GM18507 (cell line): ENCODE results near the gene LBHD1.
A peak's percentile ranks its signal among the peaks of the same experiment; 100 is the strongest.
"Not testable (repeated sequence)": the region's sequence is repeated elsewhere in the genome, so short reads cannot be mapped to it uniquely, and the experiment has no call there.

ENCODE experiments used
- DNase-seq: peaks from one replicate; pipeline ENCODE4 v3.0.0; 2011; ENCODE audit warnings: low read depth; ENCODE audit not compliant: insufficient read length; ENCODE audit errors: extremely low spot score
- FAIRE-seq: peaks from 2 replicates; lab custom pipeline; 2011; peaks lifted over from hg19 to GRCh38; lab: Jason Lieb, UNC

LBHD1 gene

DNA sequence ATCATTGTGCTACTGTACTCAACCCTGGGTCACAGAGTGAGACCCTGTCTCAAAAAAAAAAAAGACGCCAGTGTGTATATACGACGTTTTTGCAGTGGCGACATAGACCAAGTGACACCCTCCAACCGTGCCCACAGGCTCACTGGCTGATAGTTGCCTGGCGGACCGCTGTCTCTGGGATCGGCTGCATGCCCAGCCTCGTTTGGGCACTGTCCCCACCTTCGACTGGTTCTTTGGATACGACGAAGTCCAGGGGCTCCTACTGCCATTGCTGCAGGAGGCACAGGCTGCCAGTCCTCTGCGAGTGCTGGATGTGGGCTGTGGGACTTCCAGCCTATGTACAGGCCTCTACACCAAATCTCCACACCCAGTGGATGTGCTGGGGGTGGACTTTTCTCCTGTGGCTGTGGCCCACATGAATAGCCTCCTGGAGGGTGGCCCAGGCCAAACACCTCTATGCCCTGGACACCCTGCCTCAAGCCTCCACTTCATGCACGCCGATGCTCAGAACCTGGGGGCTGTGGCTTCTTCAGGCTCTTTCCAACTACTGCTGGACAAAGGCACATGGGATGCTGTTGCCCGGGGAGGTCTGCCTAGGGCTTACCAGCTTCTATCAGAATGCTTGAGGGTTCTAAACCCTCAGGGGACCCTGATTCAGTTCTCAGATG, 5.7 kb downstream of the LBHD1 start:
- DNase-seq (no peak), FAIRE-seq (no peak)

DNA sequence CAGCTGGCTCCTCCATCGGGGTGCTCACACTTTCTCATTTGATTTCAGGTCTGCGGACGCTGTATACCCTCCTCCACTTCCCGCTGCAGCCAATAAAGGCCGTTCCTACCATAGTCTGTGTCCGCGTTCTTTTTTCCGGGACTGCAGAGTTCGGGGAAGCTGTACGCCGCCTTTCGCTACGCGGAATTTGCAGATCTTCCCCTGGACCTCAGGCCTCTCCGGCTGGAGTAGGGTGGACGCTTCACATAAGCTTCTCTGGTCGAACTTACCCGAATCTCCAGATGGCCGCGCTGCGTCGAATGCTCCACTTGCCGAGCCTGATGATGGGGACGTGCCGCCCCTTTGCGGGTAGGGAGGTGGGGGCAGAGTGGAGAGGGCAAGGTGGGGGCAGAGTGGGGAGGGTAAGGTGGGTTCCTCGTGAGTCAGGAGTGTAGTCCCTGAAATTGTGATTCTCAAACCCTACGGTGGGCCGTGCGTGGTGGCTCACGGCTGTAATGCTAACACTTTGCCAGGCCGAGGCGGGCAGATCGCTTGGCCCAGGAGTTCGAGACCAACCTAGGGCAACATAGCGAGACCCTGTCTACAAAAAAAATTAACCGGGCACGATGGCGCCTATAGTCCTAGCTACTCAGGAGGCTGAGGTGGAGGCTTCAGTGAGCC, 6.3 kb downstream of the LBHD1 start:
- DNase-seq = no peak
- no peak for FAIRE-seq

DNA sequence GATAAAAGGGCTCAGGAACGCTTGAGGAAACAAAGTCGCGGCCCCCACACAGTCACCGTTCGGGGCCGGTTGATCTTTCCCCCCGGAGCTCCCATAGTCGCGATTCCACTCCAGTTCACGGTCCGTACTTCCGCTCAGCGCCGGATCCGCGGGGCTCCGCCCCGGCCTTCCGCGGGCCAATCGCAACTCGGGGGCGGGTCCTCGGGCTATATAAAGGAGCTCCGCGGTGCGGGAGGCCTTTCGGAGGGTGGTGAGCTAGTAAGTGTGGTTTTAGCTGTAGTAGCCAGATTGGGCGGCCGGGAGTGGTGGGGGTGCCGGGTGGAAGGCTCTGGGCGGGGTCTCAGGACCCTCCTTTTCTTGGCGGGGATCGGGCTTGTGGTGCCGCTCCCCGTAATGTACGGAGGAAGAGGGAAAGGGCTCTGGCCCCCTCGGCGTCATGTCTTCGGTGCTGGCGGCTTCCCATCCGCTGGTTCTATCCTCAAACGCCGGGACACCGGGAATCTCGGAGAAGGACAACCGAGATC, 6.9 kb downstream of the LBHD1 start, which contains the start of the genes C11orf98 and CSKMT:
Gene C11orf98, minus strand, starts transcription at position 136 of the 524 bp plus-strand sequence. Its CDS starts 41 bp downstream, at position 95.
Gene CSKMT, plus strand, starts transcription at position 238 of the 524 bp plus-strand sequence. CDS start 568 bp downstream, outside the sequence.
- peak; percentile 73 for FAIRE-seq
- DNase-seq = peak; percentile 92

DNA sequence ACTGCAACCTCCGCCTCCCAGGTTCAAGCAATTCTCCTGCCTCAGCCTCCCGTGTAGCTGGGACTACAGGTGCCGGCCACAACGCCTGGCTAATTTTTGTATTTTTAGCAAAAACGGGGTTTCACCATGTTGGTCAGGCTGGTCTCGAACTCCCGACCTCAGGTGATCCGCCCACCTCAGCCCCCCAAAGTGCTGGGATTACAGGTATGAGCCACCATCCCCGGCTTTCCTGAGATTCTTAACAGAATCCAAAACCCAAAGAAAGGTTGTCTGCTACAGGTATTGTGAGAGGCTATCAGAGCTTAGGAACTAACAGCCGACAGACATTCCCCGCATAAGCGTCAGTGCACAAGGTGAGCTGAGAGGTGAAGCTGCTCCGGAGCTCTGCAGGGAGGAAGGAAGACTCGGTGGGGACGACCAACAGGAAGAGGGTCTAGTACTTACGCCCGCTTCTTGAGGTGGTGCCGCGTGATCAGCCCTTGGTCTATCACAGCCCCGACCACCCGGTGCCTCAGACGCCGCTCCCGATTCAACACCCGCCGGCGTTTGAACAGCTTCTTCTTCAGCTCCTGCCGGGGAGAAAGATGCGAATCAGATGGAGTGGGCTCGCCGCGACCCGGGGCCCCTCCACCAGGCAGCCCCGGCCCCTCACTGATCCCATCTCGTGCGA, 7.5 kb downstream of the LBHD1 start:
- peak; percentile 49 for FAIRE-seq

DNA sequence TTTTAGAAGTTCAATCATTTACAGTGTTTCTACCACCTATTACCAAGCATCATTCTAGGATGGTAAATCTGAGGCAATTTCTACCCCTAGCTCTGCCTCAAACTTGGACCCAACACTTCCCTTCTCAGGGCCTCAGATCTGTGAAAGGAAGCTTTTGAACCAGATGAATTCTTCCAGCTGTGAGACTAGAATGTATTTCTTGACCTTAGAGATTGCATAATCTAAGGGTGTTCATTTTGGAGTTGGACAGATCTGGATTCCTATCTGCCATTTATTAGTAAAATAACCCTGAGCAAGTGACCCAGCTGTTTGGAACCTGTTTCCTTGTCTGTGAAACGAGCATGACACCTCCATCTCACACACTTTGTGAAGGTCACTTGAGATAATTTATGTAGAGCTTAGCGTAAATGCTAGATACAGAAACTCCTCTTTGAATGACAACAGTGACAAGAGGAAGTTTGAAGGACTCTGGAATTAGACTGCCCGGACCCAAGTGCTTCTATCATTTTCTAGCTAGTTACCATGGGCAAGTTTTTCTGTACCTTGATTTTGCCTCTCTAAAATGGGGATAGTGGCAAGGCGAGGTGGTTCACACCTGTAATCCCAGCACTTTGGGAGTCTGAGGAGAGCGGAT, 15.2 kb downstream of the LBHD1 start:
- FAIRE-seq = no peak
- DNase-seq = no peak

More for the DNA sequence above, 7.5 kb downstream of the LBHD1 start:
- no peak for DNase-seq

DNA sequence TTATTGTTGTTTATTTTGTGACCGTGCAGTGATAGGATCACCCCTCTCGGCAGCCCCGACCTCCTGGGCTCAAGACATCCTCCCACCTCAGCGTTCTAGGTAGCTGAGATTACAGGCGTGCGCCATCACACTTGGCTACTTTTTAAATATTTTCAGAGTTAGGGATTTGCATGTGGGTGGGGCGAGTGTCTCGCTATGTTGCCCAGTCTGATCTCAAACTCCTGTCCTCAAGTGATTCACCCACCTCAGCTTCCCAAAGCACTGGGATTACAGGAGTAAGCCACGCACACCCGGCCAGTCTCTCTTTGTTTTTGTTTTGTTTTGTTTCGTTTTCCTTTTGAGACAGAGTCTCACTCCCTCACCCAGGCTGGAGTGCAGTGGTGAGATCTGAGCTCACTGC, 17.8 kb downstream of the LBHD1 start:
- FAIRE-seq = no peak
- DNase-seq = no peak

DNA sequence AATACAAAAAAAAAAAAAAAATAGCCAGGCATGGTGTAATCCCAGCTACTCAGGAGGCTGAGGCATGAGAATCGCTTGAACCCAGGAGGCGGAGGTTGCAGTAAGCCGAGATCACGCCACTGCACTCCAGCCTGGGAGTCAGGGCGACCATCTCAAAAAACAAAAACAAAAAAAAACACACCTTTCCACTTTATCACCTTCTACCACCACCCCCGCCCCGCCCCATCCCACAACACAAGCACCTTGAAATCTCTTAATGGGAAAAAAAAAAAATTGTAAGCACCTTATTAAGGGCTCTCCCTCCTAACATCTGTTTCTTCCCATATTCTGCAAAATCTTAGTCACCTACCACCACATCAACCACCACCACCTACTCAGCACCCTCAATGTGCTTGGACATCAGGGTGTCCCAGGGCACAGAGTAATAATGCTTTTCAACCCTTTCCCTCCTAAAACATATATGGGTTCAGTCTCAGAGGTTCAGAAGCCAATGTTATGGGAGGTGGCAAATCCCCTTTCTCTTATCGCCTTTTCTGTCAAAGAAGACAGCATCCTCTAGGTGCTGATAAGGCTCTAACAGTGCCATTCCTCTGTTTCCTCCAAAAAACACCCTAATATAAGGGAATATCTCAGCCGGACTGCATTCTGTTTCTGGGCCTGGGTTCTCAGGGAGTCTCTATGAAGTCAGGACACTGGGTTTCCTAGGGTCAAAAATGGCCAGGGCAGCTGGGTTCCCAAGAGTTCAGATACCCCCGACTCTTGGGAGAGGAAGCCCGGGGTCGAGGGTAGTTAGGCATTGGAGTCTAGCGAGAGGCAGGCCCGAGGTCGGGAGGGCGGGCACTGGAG, 19.7 kb downstream of the LBHD1 start:
- DNase-seq (no peak), FAIRE-seq (no peak)

DNA sequence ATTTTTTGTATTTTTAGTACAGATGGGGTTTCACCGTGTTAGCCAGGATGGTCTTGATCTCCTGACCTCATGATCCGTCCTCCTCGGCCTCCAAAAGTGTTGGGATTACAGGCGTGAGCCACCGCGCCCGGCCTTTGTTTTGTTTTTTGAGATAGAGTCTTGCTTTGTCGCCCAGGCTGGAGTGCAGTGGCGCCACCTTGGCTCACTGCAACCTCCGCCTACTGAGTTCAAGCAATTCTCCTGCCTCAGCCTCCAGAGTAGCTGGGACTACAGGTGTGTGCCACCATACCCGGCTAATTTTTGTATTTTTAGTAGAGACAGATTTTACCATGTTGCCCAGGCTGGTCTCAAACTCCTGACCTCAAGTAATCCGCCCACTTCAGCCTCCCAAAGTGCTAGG, 21.8 kb downstream of the LBHD1 start:
- not testable (repeated sequence) for FAIRE-seq, DNase-seq

DNA sequence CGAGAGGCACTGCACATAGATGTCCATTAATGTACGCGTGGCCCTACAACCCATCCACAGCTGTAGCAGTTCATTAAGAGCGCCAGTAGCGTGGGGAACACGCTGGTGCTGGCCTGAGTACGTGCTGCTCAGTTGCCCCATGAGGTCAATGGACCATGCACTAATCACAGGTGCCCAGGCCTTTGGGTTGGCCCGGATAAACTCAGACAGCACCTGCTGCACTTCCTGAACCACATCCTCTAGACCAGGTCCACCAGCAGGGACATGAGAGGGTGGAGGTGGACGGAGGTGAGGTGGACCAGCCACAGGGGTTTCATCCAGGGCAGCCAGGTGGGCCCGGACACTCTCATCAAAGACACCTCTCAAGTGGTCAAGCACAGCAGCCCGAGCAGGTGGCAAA, 22.6 kb downstream of the LBHD1 start:
- FAIRE-seq (no peak), DNase-seq (no peak)

DNA sequence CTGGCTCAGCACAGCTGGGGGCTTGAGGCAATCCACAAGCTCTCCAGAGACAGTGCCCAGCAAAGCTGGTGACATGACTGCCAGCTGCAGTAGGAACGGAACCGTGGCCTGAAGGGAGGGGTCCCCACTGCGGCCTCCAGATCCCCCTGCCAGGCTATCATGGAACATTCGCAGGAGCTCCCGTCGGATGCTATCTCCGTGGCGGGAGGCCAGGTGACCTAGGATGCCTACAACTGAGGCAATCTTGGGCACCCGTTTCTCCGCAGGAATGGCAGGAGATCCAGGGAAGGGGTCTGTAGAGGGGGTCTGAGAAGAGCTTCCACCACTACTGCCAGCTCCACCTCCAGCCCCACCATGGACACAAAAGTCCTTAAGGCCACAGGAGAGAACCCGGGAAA, 23.1 kb downstream of the LBHD1 start:
- no peak for DNase-seq
- no peak for FAIRE-seq

DNA sequence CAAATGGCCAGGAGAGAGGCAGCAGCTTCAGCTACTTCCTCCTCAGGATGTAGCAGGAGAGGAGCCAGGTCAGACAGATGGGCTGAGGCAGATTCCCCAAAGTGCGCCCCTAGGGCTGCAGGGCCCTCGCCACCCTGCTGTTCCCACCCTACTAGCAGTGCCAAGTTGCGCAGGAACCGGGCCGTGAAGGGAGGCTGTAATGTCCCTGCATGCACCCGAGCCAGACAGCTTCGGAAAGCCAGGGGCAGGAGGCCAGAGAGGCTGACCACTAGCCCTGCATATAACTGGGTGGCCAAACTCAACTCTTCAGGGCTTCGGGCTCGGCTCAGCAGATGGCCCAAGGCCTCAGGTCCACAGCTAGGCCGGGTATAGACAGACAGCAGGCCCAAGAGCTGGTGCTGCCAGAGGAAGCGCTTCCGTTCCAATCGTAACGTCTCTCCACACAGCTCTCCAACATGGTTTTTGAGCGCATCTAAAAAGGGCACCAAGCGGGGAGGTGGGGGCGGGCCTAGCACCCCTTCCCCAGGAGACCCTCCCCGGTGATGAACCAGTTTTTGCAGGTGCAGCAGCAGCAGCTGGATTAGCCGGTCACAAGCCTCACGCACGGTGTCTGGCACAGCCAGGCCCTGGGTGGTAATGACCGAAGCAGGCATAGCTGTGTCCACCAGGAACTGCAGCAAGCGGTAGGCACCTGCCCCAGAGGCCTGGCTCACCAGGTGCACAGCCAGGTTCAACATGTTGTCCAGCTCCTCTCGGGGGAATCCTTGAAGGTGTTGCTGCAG, 23.7 kb downstream of the LBHD1 start:
- no peak for DNase-seq
- FAIRE-seq = no peak

DNA sequence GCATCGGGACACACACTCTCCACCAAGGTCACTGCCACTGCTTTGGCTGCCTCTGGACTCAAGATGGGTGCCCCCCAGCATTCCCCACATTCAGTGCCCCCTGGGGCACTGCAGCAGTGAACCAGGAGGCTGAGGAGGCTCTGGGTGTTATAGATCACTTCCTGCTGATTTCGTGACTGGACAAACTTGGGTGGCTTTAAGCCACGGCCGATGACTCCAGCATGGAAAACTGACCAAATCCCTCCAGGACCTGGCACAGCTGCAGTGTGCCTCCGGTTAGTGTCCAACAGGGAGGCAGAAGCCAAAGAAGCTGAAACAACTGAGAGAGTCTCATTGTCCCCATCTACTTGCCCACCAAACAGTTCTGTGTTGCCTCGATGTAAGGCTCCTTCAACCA, 24.5 kb downstream of the LBHD1 start:
- DNase-seq = no peak
- no peak for FAIRE-seq

DNA sequence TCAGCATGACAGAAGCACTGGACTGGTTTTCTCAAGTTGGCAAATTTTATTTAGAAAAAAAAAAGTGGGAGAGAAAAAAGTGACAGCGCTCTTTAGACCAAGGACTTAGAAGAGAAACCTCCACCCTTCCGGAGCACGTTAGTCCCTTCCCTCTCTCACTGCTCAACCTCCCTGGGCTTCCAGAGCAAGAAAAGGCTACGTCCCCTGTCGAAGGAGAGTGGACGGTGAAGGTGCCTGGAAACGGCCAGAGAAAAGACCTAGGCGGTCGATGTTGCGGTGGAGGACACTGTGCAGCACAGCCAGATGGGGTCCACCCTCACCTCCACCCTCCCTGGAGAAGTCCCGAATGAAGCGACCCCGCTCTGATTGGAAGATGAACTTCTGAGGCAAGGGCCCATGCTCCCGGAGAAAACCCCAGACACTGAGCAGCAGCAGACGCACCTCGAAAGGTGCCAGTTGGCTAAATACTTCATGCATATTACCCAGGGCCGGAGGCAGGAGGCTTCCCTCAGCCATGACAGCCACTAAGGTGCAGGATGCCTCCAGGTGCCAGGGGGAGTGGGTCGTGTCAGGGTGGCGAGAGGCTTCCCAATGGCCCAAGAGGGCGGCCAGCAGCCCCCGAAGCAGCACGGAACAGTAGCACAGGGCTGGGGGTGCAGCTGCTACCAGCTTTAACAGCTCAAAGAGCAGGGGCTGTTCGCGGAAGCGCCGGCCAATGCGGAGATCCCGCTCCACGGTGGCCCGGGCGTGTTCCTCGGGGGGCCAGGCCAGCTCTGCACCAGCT, 25.1 kb downstream of the LBHD1 start:
- FAIRE-seq = no peak
- no peak for DNase-seq

DNA sequence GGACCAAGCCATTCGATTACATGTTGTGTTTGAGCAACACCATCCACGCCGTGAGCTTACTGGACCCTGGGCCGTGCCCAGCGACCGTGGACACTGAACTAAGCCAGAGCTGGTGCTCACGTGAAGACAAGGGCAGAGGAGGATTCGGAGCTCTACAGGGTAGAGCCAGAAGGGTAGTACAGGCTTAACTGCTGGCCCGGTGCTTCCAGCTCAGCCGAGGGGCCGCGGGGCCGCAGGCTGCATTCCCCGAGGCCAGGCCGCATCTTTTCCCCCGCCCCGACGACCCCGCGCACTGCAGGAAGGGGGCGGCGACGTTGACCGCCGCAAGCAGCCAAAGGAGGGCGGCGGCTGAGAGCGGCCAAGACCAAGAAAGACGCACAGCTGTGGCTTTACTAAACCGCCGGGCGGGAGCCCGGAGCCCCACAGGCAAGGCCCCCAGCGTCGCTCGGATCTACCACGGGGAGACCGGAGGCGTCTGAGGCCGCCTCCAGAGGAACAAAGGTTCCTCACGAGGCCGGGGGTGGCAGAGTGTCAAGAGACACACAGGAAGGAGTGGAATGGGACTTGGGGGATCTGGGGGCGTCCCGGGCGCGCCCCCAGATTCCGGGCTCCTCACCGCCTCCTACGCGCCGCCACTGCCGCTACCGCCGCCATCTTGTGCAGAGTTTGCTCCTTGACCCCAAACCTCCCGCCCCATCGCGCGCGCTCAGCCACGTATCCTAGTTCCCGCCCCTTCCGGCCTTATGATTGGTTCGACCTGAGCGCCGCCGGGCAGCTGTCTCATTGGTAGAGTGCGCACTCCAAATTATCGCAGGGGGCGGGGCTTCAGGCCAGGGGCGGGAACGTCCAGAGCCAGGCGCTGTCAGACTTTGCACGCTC, 25.9 kb downstream of the LBHD1 start, which contains the start of gene GANAB:
Gene GANAB, minus strand, starts transcription at position 668 of the 879 bp plus-strand sequence. Its CDS starts 14 bp downstream, at position 654.
- peak; percentile 98 for DNase-seq

DNA sequence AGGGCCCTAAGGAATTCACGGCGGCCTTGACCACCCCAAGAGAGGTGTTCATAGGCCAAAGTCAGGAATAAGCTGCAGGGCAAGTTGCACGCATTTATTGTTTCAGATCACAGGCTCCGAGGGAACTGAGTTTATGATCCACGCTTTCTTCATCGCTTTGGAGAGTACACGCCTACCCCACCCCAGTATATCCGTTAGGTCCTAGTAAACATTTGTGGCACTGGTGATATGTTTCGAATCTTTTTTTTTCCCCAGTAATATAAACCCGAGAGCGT, 26.5 kb downstream of the LBHD1 start:
- DNase-seq (no peak), FAIRE-seq (no peak)

More for the DNA sequence above, 25.9 kb downstream of the LBHD1 start, which contains the start of gene GANAB:
- FAIRE-seq = peak; percentile 97

DNA sequence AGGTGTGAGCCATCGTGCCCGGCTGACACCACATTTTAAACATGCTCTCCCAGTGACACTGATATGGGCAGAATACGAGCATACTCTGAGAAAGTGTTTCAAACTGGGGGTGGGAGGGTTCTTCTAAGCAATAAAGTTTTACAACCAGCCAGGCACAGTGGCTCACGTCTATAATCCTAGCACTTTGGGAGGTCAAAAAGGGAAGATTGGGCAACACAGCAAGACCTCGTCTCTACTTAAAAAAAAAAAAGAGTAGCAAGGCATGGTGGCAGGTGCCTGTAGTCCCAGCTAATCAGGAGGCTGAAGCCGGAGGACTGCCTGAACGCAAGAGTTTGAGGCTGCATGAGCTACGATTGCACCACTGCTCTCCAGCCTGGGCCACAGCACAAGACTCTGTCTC, 27.8 kb downstream of the LBHD1 start:
- DNase-seq (no peak), FAIRE-seq (no peak)

DNA sequence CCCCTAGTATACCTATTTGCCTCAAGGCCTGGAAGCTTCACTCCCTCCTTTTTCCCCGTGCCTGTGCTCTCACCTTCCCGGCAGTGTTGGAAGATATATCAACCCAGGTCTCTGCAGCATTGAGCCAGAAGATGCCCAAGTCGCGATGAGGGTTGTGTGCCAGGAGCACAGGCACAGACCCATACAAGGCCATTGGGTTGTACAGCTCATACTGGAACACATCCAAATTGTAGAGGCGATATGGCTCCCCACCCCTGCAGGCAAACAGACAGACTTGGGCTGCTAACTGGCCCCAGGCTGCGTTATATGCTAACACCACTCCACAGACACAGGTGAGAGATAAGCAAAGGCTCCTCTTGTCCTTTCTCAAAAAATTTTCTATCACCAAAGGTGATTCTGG, 39.6 kb downstream of the LBHD1 start:
- DNase-seq = no peak
- FAIRE-seq = no peak
